HepG2 (cell line): ENCODE measurements around the gene PPP1R7. TPM values are rescaled to one million over a fixed set of nuclear protein-coding genes. Genes with fewer than 3 reads are reported as not detected.

ENCODE experiments used
- ATAC-seq: fragments of 200-7000 bp; cut with Tn5 transposase; 3 replicates; pipeline ENCODE4 v1.9.1; 2020; ENCODE audit warnings: mild to moderate bottlenecking, moderate library complexity
- BruUV-seq: library from RNA; stranded (reverse); fragments of 400-500 nt; replicated peaks from 2 replicates; lab custom pipeline; 2021; lab: Mats Ljungman, UMichigan
- CTCF ChIA-PET: fragments of 300-600 bp; formaldehyde crosslinking; extraction: SDS; loops from one replicate; lab custom pipeline; 2021; ENCODE audit warnings: low total read pairs, inconsistent platforms, low intra/inter-chr PET ratio; lab: Yijun Ruan, JAX
- POLR2A ChIA-PET: fragments of 350-600 bp; sonication (Branson Sonifier 250); formaldehyde crosslinking; loops from one replicate; lab custom pipeline; 2020; ENCODE audit warnings: antibody characterized with exemption, inconsistent platforms; lab: Yijun Ruan, JAX
- DNase-seq: peaks from one replicate; pipeline ENCODE4 v3.0.0-alpha.2; 2015; ENCODE audit warnings: low spot score
- FAIRE-seq: peaks from 3 replicates; lab custom pipeline; 2011; peaks lifted over from hg19 to GRCh38; lab: Jason Lieb, UNC
- H2AFZ ChIP-seq: one replicate; pipeline ENCODE4 v1.6.1; 2011; ENCODE audit warnings: low read length, inconsistent platforms
- H3K27ac ChIP-seq: fragments of 300-600 bp; 3 replicates; pipeline ENCODE4 v1.8.0; 2011; ENCODE audit warnings: mixed run types, mild to moderate bottlenecking, mixed read lengths, low read length, inconsistent platforms; ENCODE audit not compliant: insufficient read depth; ENCODE audit errors: extremely low read length
- H3K27me3 ChIP-seq, 2 experiments: fragments of 200-600 bp in 1 of 2; 2 replicates in 1 of 2; 3 replicates in 1 of 2; pipeline versions ENCODE4 v1.6.0 to v1.8.0; 2011; ENCODE audit warnings: low read length in 2 of 2, mild to moderate bottlenecking in 2 of 2, moderate library complexity in 2 of 2, inconsistent platforms in 1 of 2; ENCODE audit not compliant: insufficient read depth in 2 of 2, control insufficient read depth in 1 of 2
- H3K36me3 ChIP-seq, 2 experiments: fragments of 200-600 bp in 1 of 2; replicated peaks in 1 of 2; 2 replicates in 1 of 2; 3 replicates in 1 of 2; pipeline versions ENCODE4 v1.5.1 to v1.8.0; 2011; ENCODE audit warnings: low read length in 2 of 2, inconsistent platforms in 1 of 2; ENCODE audit not compliant: insufficient read depth in 2 of 2, control insufficient read depth in 1 of 2
- H3K4me1 ChIP-seq: 2 replicates; pipeline ENCODE4 v1.5.1; 2012; ENCODE audit warnings: low read length, inconsistent platforms; ENCODE audit not compliant: insufficient read depth
- H3K4me2 ChIP-seq: 2 replicates; pipeline ENCODE4 v1.6.0; 2011; ENCODE audit warnings: low read depth, low read length, inconsistent platforms
- H3K4me3 ChIP-seq, 3 experiments: fragments of 200-600 bp in 1 of 3; sonication (generic), shearing (Covaris generic) in 1 of 3; replicated peaks in 1 of 3; 2 replicates each; pipeline ENCODE4 v1.5.1; 2011 to 2016; ENCODE audit warnings: low read length in 3 of 3, inconsistent platforms in 2 of 3, low read depth in 2 of 3, mild to moderate bottlenecking in 2 of 3, control low read depth in 1 of 3, mixed read lengths in 1 of 3; ENCODE audit not compliant: insufficient read depth in 1 of 3
- H3K79me2 ChIP-seq: one replicate; pipeline ENCODE4 v1.6.1; 2011; ENCODE audit warnings: low read length, inconsistent platforms; ENCODE audit not compliant: insufficient read depth
- H3K9ac ChIP-seq: 2 replicates; pipeline ENCODE4 v1.6.0; 2011; ENCODE audit warnings: mild to moderate bottlenecking, low read depth, low read length, inconsistent platforms; ENCODE audit not compliant: insufficient read depth
- H3K9me3 ChIP-seq: 2 replicates; pipeline ENCODE4 v1.5.1; 2012; ENCODE audit warnings: mild to moderate bottlenecking, low read length
- H4K20me1 ChIP-seq: 2 replicates; pipeline ENCODE4 v1.6.0; 2011; ENCODE audit warnings: inconsistent platforms, mild to moderate bottlenecking, low read length, moderate library complexity; ENCODE audit not compliant: insufficient read depth
- AGO1 ChIP-seq: fragments of 200-400 bp; formaldehyde crosslinking; IDR thresholded peaks from 2 replicates; pipeline ENCODE4 v1.6.1; 2017; ENCODE audit warnings: mild to moderate bottlenecking, low read depth, low read length, moderate library complexity; ENCODE audit not compliant: poor library complexity, severe bottlenecking
- CHD2 ChIP-seq: IDR thresholded peaks from 2 replicates; pipeline ENCODE4 v1.6.1; 2011; ENCODE audit warnings: low read depth, low read length, improper control_type of control experiment
- HNRNPH1 ChIP-seq: fragments of 200-400 bp; formaldehyde crosslinking; optimal IDR thresholded peaks from 2 replicates; pipeline ENCODE3; 2017; ENCODE audit warnings: mild to moderate bottlenecking, low read depth, low read length
- HOXA5 ChIP-seq: sonication (generic); formaldehyde crosslinking; IDR thresholded peaks from 2 replicates; pipeline ENCODE4 v1.4.0; 2020; ENCODE audit warnings: missing genetic modification reagents
- ISL2 ChIP-seq: sonication (generic); formaldehyde crosslinking; IDR thresholded peaks from 2 replicates; pipeline ENCODE4 v1.5.0; 2020; ENCODE audit warnings: missing genetic modification reagents
- PHF21A ChIP-seq: sonication (generic); formaldehyde crosslinking; IDR thresholded peaks from 2 replicates; pipeline ENCODE4 v1.5.0; 2020; ENCODE audit warnings: mild to moderate bottlenecking, missing genetic modification reagents
- TBL1XR1 ChIP-seq: fragments of 150-350 bp; IDR thresholded peaks from 2 replicates; pipeline ENCODE4 v1.6.1; 2014; ENCODE audit warnings: borderline replicate concordance, low read length; ENCODE audit not compliant: partially characterized antibody
- TFAP4 ChIP-seq: sonication (generic); IDR thresholded peaks from 2 replicates; pipeline ENCODE4 v1.6.1; 2016; ENCODE audit warnings: low read depth, borderline replicate concordance
- TRAFD1 ChIP-seq: sonication (generic); formaldehyde crosslinking; IDR thresholded peaks from 2 replicates; pipeline ENCODE4 v1.5.1; 2020; ENCODE audit warnings: missing genetic modification reagents, mild to moderate bottlenecking, borderline replicate concordance
- XBP1 ChIP-seq: sonication (generic); formaldehyde crosslinking; IDR thresholded peaks from 2 replicates; pipeline ENCODE4 v1.5.0; 2020; ENCODE audit warnings: missing genetic modification reagents
- ZFAT ChIP-seq: sonication (generic); formaldehyde crosslinking; conservative IDR thresholded peaks from 2 replicates; pipeline ENCODE4 v1.8.1; 2023; ENCODE audit warnings: missing genetic modification reagents, inconsistent platforms
- ZFP36L1 ChIP-seq: sonication (generic); formaldehyde crosslinking; IDR thresholded peaks from 2 replicates; pipeline ENCODE4 v1.8.0; 2022; ENCODE audit warnings: mild to moderate bottlenecking, missing genetic modification reagents, moderate library complexity
- ZNF121 ChIP-seq: sonication (generic); formaldehyde crosslinking; IDR thresholded peaks from 2 replicates; pipeline ENCODE4 v1.5.0; 2020; ENCODE audit warnings: mild to moderate bottlenecking, missing genetic modification reagents
- ZNF136 ChIP-seq: sonication (generic); formaldehyde crosslinking; IDR thresholded peaks from 2 replicates; pipeline ENCODE4 v1.8.1; 2022; ENCODE audit warnings: low read depth, mild to moderate bottlenecking, moderate library complexity, missing genetic modification reagents
- ZNF296 ChIP-seq: sonication (generic); formaldehyde crosslinking; conservative IDR thresholded peaks from 2 replicates; pipeline ENCODE4 v1.5.0; 2020; ENCODE audit warnings: mild to moderate bottlenecking, missing genetic modification reagents
- ZNF776 ChIP-seq: sonication (generic); formaldehyde crosslinking; IDR thresholded peaks from 2 replicates; pipeline ENCODE4 v1.4.0; 2020; ENCODE audit warnings: mild to moderate bottlenecking, missing genetic modification reagents
- ZNF790 ChIP-seq: sonication (generic); formaldehyde crosslinking; IDR thresholded peaks from 2 replicates; pipeline ENCODE4 v1.8.0; 2022; ENCODE audit warnings: missing genetic modification reagents, mild to moderate bottlenecking, borderline replicate concordance
- ZNF816 ChIP-seq: sonication (generic); formaldehyde crosslinking; IDR thresholded peaks from 2 replicates; pipeline ENCODE4 v1.8.0; 2022; ENCODE audit warnings: missing genetic modification reagents, mild to moderate bottlenecking, borderline replicate concordance
- WGBS: methylation state at CpG from one replicate; pipeline ENCODE4 v1.1.6; 2017; ENCODE audit warnings: low lambda C conversion rate; 5-methylcytosine and 5-hydroxymethylcytosine counted together
- in situ Hi-C: cut with HindIII; loops from 2 replicates; pipeline ENCODE4 v1.10.0; 2017; ENCODE audit warnings: low pct_unique_long_range_greater_than_20kb; ENCODE audit not compliant: extremely low pct_ligation_motif_present
- intact Hi-C: fragments of 100-400 bp; cut with micrococcal nuclease; formaldehyde crosslinking; loops from one replicate; pipeline ENCODE4 v1.10.0; 2022; ENCODE audit not compliant: unreplicated experiment
- polyA plus RNA-seq, 8 experiments: library from polyadenylated mRNA; depleted of rRNA in 3 of 8; stranded (reverse) in 7 of 8; unstranded in 1 of 8; fragments of >200 nt; fragmentation: Illumina TruSeq in 4 of 8; extraction: Trizol in 4 of 8; gene quantifications; 2 replicates each; pipeline versions ENCODE4 v1.2.1 to v1.2.3, GENCODE V29; 2011 to 2016; ENCODE audit warnings: low read depth in 4 of 8, missing spikeins in 1 of 8, mixed read lengths in 1 of 8; ENCODE audit not compliant: insufficient read depth in 1 of 8
- total RNA-seq, 5 experiments: library from RNA; depleted of rRNA; stranded (reverse); fragments of >200 nt; fragmentation: Illumina TruSeq; extraction: Trizol; gene quantifications; 2 replicates each; pipeline ENCODE4 v1.2.3, GENCODE V29; 2016; ENCODE audit warnings: low read depth in 1 of 5
- TF ChIP-seq, protein P1 (sequence below): IDR thresholded peaks from 2 replicates; pipeline ENCODE4 v1.6.1; 2016; ENCODE audit warnings: missing genetic modification reagents, missing compliant biosample characterization

PPP1R7 gene
- total and polyA plus RNA-seq, 2 of the 13 experiments (the other 11 are each of a cell fraction or from before 2014, with no cell fraction given) = 33.3 to 67.9 TPM

- H3K27me3 ChIP-seq = peaks cover 4 to 21% of the 10 kb centered on the region in 2 experiments; a peak in 3 of 5 replicates
- intact Hi-C loops (loop anchor here (1.0 kb wide), 1 partner anchor 67 kb away; the partner anchor contains the start of gene PPP1R7), in situ Hi-C loops (loop anchor here (5.0 to 25.0 kb wide), 2 partner anchors 125 to 655 kb away; partner anchors contain the start of genes ANKMY1, DUSP28 and RNPEPL1)
- H3K4me3 ChIP-seq = peak overlapping the region; percentile 50 to 76 (median 74)
- no peak overlapping the region for H2AFZ ChIP-seq
- ChIA-PET CTCF (no interaction called here), POLR2A (interaction anchor here (0.7 to 2.2 kb wide), 8 partner anchors 16 to 656 kb away, joined by 3 to 9 read pairs (median 4); partner anchors contain the start of genes DTYMK, MTERF4 and PASK)
- ATAC-seq = peak; percentile 75
- H3K9ac ChIP-seq = peak overlapping the region; percentile 79
- under 1% methylated on average over 23 of the region's 77 CpGs for WGBS
- DNase-seq = peak; percentile 80
- H3K9me3 ChIP-seq = no peaks in the 10 kb centered on the region
- peak overlapping the region; percentile 73 for H3K4me2 ChIP-seq
- H3K27ac ChIP-seq = peak overlapping the region; percentile 79
- BruUV-seq = TSS peak; percentile 74
- peaks cover 32% of the 10 kb centered on the region for H3K79me2 ChIP-seq
- peaks cover 64% of the 10 kb centered on the region for H3K4me1 ChIP-seq
- FAIRE-seq = no peak
- H4K20me1 ChIP-seq = peaks cover 3% of the 10 kb centered on the region; the same call in 1 of the 2 replicates
- H3K36me3 ChIP-seq = no peaks in the 10 kb centered on the region
- TF ChIP-seq XBP1 (CRISPR knock-in tag) (no peak), ZNF776 (peak; percentile 84; the same call in 1 of the 2 replicates), AGO1 (no peak), HOXA5 (CRISPR knock-in tag) (peak; percentile 94; the same call in 1 of the 2 replicates), ZNF136 (CRISPR knock-in tag) (0 out of 2 replicates have a peak, but pooled peaks have one; percentile 83), ZNF790 (CRISPR knock-in tag) (no peak), ZFP36L1 (CRISPR knock-in tag) (peak; percentile 29; the same call in 1 of the 2 replicates), ZNF816 (peak; percentile 75), TFAP4 (peak; percentile 47; the same call in 1 of the 2 replicates), HNRNPH1 (no peak), CHD2 (no peak), TRAFD1 (CRISPR knock-in tag) (peak; percentile 94), ZNF296 (peak; percentile 88; the same call in 1 of the 2 replicates), ISL2 (CRISPR knock-in tag) (peak; percentile 82; the same call in 1 of the 2 replicates), ZNF121 (CRISPR knock-in tag) (no peak), TBL1XR1 (peak; percentile 15), ZFAT (CRISPR knock-in tag) (no peak), PHF21A (CRISPR knock-in tag) (peak; percentile 75)
- TF ChIP-seq, protein P1, sequence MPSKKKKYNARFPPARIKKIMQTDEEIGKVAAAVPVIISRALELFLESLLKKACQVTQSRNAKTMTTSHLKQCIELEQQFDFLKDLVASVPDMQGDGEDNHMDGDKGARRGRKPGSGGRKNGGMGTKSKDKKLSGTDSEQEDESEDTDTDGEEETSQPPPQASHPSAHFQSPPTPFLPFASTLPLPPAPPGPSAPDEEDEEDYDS (CRISPR knock-in tag) = no peak; the same call in 1 of the 2 replicates
Measured at GRCh38 chr2:241217320-241218031, 67.2 kb downstream of the PPP1R7 start.
